RPMI8226 (cell line): ENCODE measurements around the gene LRRC37B.
"Not testable (repeated sequence)": the region's sequence is repeated elsewhere in the genome, so short reads cannot be mapped to it uniquely, and the experiment has no call there.

Experiments
- DNase-seq: peaks from one replicate; pipeline ENCODE4 v3.0.0-alpha.2; 2015

The LRRC37B gene

GRCh38 chr17:32006957-32007462, at the start of gene LRRC37B:
Gene LRRC37B (plus strand): TSS chr17:32007383. CDS start chr17:32021393, 14,010 bp downstream.
- DNase-seq = peak; percentile 87

GRCh38 chr17:31964131-31964530, 43.1 kb upstream of the LRRC37B start:
- DNase-seq = not testable (repeated sequence)

- no peak for DNase-seq
These were observed 39.5 kb upstream of the LRRC37B start for GRCh38 chr17:31967648-31968047.

GRCh38 chr17:31970416-31970815, 36.8 kb upstream of the LRRC37B start:
- DNase-seq = not testable (repeated sequence)

- DNase-seq = not testable (repeated sequence)
These were observed 32.7 kb upstream of the LRRC37B start for GRCh38 chr17:31974269-31975071.

GRCh38 chr17:31975391-31975790, 31.8 kb upstream of the LRRC37B start:
- not testable (repeated sequence) for DNase-seq

GRCh38 chr17:31991821-31992220, 15.4 kb upstream of the LRRC37B start:
- not testable (repeated sequence) for DNase-seq

- no peak for DNase-seq
These were observed 10.2 kb upstream of the LRRC37B start for GRCh38 chr17:31997005-31997404.

- peak; percentile 35 for DNase-seq
These were observed 498 bp downstream of the LRRC37B start for GRCh38 chr17:32007463-32008298.

- no peak for DNase-seq
These were observed 2.0 kb downstream of the LRRC37B start for GRCh38 chr17:32009262-32009542.

GRCh38 chr17:32010114-32010513, 2.9 kb downstream of the LRRC37B start:
- no peak for DNase-seq

GRCh38 chr17:32015245-32016013, 8.2 kb downstream of the LRRC37B start:
- DNase-seq = no peak

- DNase-seq = no peak
These were observed 9.0 kb downstream of the LRRC37B start for GRCh38 chr17:32016231-32016630.

GRCh38 chr17:32019228-32019627, 12.0 kb downstream of the LRRC37B start:
- DNase-seq = no peak

- no peak for DNase-seq
These were observed 13.9 kb downstream of the LRRC37B start for GRCh38 chr17:32020943-32021614.

GRCh38 chr17:32021615-32021955, 14.4 kb downstream of the LRRC37B start:
- DNase-seq = no peak

GRCh38 chr17:32022554-32022953, 15.4 kb downstream of the LRRC37B start:
- not testable (repeated sequence) for DNase-seq

GRCh38 chr17:32027271-32027670, 20.1 kb downstream of the LRRC37B start:
- DNase-seq = not testable (repeated sequence)

GRCh38 chr17:32033223-32033622, 26.0 kb downstream of the LRRC37B start:
- no peak for DNase-seq

- DNase-seq = not testable (repeated sequence)
These were observed 26.6 kb downstream of the LRRC37B start for GRCh38 chr17:32033812-32034211.

- not testable (repeated sequence) for DNase-seq
These were observed 33.1 kb downstream of the LRRC37B start for GRCh38 chr17:32040246-32040645.

GRCh38 chr17:32041306-32041875, 34.2 kb downstream of the LRRC37B start:
- DNase-seq = not testable (repeated sequence)
